Left ventricle myocardium inferior (tissue), 1 donor: ENCODE data around the gene BNC2. TPM values are rescaled to one million over a fixed set of nuclear protein-coding genes. Genes with fewer than 3 reads are reported as not detected.

Experiments used
- DNase-seq: peaks from one replicate; pipeline ENCODE4 v3.0.0-alpha.2; 2020
- H3K27ac ChIP-seq: fragments of 200-600 bp; replicated peaks from 2 replicates; pipeline ENCODE4 v1.8.0; 2021
- H3K27me3 ChIP-seq: fragments of 200-600 bp; 2 replicates; pipeline ENCODE4 v1.8.0; 2021; ENCODE audit warnings: low read depth
- H3K36me3 ChIP-seq: fragments of 200-600 bp; 2 replicates; pipeline ENCODE4 v1.8.0; 2021
- H3K4me1 ChIP-seq: fragments of 200-600 bp; 2 replicates; pipeline ENCODE4 v1.8.0; 2021
- H3K4me3 ChIP-seq: fragments of 200-600 bp; 2 replicates; pipeline ENCODE4 v1.8.0; 2021; ENCODE audit warnings: mild to moderate bottlenecking, moderate library complexity
- H3K9me3 ChIP-seq: fragments of 200-600 bp; replicated peaks from 2 replicates; pipeline ENCODE4 v1.8.0; 2021
- CTCF ChIP-seq: fragments of 200-600 bp; IDR thresholded peaks from 2 replicates; pipeline ENCODE4 v1.8.0; 2021; ENCODE audit warnings: antibody characterized with exemption, mild to moderate bottlenecking, borderline replicate concordance
- intact Hi-C: fragments of 100-400 bp; cut with micrococcal nuclease; formaldehyde crosslinking; loops from one replicate; pipeline ENCODE4 v1.11.0; 2022
- total RNA-seq: library from RNA; stranded (reverse); fragmentation: NEBNext Ultra II Directional; extraction: Animal tissue kit (Norgen Biotek cat#: 25700); gene quantifications from one replicate; pipeline ENCODE4 v1.2.1, GENCODE V29; 2021
- donor health status: DM: no; HTN: yes; CAD: no; lungs with severe emphysema.

Gene BNC2
- total RNA-seq, 1 donor from 2014 or later: 3.5 TPM

GRCh38 chr9:16450043-16450442 is 420.4 kb downstream of the BNC2 start:
- TF ChIP-seq CTCF: no peak
- no peak overlapping the region for H3K4me3 ChIP-seq
- intact Hi-C loops: no loop called here
- DNase-seq: no peak
- H3K36me3 ChIP-seq: no peaks in the 10 kb centered on the region
- H3K4me1 ChIP-seq: peaks cover 5% of the 10 kb centered on the region
- no peak overlapping the region for H3K27ac ChIP-seq
- H3K9me3 ChIP-seq: no peaks in the 10 kb centered on the region
- H3K27me3 ChIP-seq: peaks cover 21% of the 10 kb centered on the region

- no peaks in the 10 kb centered on the region for H3K36me3 ChIP-seq
- peaks cover 20% of the 10 kb centered on the region for H3K27me3 ChIP-seq
- intact Hi-C loops: no loop called here
- H3K4me1 ChIP-seq: peaks cover 5% of the 10 kb centered on the region
- H3K4me3 ChIP-seq: no peak overlapping the region
- H3K9me3 ChIP-seq: no peaks in the 10 kb centered on the region
- no peak for TF ChIP-seq CTCF
- DNase-seq: no peak
- no peak overlapping the region for H3K27ac ChIP-seq
These were observed 421.3 kb downstream of the BNC2 start for GRCh38 chr9:16449076-16449730.

GRCh38 chr9:16447946-16448345 is 422.5 kb downstream of the BNC2 start:
- Histone ChIP-seq H3K27me3 (peaks cover 13% of the 10 kb centered on the region), H3K9me3 (no peaks in the 10 kb centered on the region), H3K27ac (no peak overlapping the region), H3K36me3 (no peaks in the 10 kb centered on the region), H3K4me3 (no peak overlapping the region), H3K4me1 (peaks cover 5% of the 10 kb centered on the region)
- intact Hi-C loops: no loop called here
- DNase-seq: no peak
- no peak for TF ChIP-seq CTCF

- H3K36me3 ChIP-seq: no peaks in the 10 kb centered on the region
- intact Hi-C loops: no loop called here
- H3K4me3 ChIP-seq: no peak overlapping the region
- H3K27me3 ChIP-seq: peaks cover 2% of the 10 kb centered on the region
- no peaks in the 10 kb centered on the region for H3K9me3 ChIP-seq
- peaks cover 5% of the 10 kb centered on the region for H3K4me1 ChIP-seq
- TF ChIP-seq CTCF: no peak
- DNase-seq: no peak
- no peak overlapping the region for H3K27ac ChIP-seq
These were observed 423.8 kb downstream of the BNC2 start for GRCh38 chr9:16446636-16447035.

GRCh38 chr9:16445141-16445920 is 425.1 kb downstream of the BNC2 start:
- no peak for DNase-seq
- no peak overlapping the region for H3K27ac ChIP-seq
- no peaks in the 10 kb centered on the region for H3K9me3 ChIP-seq
- intact Hi-C loops: no loop called here
- H3K4me3 ChIP-seq: no peak overlapping the region
- H3K27me3 ChIP-seq: no peaks in the 10 kb centered on the region
- TF ChIP-seq CTCF: no peak
- no peaks in the 10 kb centered on the region for H3K36me3 ChIP-seq
- peaks cover 5% of the 10 kb centered on the region for H3K4me1 ChIP-seq
